HG03520 (cell line): ENCODE results near the gene TM9SF1.
"Not testable (repeated sequence)": the region's sequence is repeated elsewhere in the genome, so short reads cannot be mapped to it uniquely, and the experiment has no call there.

Experiments used
- ATAC-seq: cut with Tn5 transposase; IDR thresholded peaks from one replicate; pipeline ENCODE4 v1.9.1; 2021; ENCODE audit warnings: mild to moderate bottlenecking, moderate library complexity; ENCODE audit not compliant: unreplicated experiment

The TM9SF1 gene

DNA sequence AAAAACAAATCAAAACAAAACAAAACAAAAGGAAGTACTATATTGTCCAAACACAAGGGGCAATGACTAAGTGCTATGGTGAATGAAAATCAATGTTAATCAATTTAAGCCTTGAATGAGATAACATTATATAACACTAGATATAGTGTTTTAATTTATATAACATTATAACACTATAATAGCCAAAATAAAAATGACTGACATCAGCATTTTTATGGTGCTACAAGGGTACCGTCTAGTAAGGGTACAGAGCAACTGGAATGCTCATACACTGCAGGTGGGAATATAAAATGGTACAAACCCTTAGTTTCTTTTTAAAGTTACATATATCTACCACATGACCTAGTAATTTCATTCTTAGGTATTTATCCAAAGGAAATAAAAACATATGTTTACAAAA lies 31.2 kb upstream of the TM9SF1 start:
- ATAC-seq = no peak

DNA sequence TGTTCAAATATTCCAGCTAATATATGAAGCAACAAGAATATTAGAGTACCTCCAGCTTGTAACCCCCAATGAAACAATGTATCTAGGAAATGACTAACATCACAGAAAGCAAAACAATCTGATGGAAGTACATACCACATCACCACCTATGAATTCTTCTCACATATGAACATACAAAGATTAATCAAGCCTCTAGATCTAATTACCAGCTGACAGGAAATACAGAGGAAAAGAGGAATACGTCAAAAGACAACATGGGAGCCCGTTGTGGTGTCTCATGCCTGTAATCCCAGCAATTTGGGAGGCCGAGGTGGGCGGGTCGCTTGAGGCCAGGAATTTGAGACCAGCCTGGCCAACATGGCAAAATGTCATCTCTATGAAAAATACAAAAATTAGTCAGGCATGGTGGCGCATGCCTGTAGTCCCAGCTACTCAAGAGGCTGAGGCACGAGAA lies 29.4 kb upstream of the TM9SF1 start:
- no peak for ATAC-seq

DNA sequence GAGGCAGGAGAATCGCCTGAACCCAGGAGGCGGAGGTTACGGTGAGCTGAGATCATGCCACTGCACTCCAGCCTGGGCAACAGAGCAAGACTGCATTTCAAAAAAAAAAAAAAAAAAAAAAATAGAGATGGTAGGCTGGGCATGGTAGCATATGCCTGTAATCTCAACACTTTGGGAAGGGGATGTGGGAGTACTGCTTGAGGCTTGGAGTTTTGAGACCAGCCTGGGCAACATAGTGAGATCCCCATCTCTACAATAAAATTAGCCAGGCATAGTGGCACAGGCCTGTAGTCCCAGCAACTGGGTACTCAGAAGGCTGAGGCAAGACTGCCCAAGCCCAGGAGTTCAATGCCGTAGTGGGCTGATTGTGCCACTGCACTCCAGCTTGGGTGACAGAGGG lies 27.7 kb upstream of the TM9SF1 start:
- ATAC-seq = not testable (repeated sequence)

DNA sequence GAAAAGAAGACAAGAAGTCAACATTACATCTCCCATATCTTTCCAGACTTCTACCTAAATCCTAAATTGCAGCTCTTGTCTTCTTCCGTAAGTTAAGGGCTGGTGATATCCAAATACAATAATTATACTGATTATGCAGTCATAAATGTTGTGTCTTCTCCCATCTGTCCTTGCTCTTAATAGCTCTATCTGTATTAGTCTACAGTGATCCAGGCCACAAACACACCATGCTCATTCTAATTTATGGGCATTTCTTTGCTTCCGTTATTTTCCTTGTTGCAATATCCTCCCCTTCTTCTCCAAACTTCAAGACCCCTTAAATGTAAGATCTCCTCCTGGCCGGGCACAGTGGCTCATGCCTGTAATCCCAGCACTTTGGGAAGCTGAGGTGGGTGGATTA lies 24.3 kb upstream of the TM9SF1 start:
- no peak for ATAC-seq

DNA sequence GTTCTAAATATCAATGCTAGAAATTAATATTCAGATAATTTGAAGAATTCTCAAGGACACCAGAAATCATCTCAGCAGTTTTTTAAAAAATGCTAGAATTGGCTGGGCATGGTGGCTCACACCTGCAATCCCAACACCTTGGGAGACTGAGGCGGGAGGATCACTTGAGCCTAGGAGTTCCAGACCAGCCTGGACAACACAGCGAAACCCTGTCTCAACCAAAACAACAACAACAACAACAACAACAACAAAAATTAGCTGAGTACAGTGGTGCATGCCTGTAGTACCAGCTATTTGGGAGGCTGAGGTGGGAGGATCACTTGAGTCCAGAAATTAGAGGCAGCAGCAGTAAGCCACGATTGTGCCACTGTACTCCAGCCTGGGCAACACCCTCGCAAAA lies 23.8 kb upstream of the TM9SF1 start:
- ATAC-seq = no peak

DNA sequence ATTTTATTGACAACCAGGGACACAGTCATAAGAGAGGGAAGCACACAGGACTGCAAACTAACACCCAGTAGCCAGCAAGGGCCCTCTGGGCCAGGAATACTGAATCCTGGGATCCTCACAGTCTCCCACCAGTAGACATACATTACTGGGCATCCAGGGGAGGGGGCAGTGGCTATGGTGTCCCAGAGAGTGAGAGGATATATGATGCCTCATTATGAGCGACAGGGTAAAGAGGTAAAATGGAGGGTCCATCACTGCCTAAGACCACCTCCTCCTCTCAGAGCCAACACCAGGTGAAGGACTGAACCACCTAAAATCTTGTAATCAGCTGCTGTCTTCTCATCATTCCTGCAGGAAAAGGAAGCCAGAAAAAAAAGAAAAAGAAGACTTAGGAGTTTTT lies 21.6 kb upstream of the TM9SF1 start:
- not testable (repeated sequence) for ATAC-seq

DNA sequence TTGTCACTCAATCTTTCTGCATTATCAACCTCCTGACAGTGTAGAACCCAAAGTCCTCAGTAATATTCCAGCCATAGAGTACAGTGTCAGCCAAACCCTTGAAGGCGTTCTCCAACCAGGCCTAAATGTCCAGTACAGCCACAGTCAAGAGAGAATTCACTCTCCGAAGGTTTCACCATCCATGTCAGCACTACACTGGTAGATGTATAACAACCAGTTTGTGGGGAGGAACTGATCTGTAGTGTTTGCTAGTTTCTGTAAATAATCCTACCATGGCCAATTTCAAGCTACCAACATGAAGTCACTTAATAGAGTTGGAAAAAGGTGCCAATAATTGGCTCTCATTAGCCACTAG lies 21.1 kb upstream of the TM9SF1 start:
- ATAC-seq = no peak

DNA sequence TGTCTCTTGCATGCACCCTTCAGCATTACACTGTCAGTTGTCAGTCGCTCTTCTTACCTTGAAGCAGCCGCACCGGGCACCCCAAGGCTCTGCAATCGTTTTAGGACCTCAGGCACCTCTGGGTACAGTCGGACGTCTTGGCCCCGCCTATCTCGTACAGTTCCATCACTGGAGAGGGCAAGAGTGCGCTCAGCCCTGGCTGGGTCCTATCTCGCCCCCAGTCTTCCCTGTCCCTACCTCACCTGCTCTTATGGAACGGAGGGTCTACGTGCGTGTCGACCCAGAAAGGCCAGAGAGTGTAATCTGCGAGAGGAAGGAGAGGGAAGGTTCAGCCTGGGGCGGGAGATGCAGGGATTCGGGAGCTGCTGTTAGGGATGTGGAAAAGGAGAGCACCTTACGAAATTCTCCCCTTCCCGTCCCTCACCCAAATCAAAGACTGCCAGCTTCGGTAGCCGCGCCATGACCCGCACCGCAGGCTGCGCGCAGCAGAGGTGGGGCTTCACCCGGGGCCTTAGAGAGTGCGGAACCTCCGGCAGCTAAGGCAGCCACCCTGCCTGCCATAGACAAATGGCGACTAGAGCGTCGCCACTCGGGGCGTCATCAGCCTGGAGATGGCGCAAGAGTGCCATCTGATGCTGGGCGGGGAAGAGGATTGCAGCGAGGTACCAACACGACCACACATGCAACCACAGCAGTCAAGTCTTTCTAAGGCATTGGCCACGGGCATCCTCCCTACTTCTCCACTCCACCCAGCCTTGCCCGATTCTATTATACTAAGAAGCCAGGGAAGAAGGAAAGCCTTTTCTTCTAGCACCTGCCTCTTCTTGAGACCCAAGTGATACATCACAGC lies 20.5 kb upstream of the TM9SF1 start, which contains the start of gene MDP1:
Gene MDP1 (minus strand): TSS at position 572 of the 850 bp plus-strand sequence. CDS start 111 bp downstream, at position 461.
- ATAC-seq = peak; percentile 52

DNA sequence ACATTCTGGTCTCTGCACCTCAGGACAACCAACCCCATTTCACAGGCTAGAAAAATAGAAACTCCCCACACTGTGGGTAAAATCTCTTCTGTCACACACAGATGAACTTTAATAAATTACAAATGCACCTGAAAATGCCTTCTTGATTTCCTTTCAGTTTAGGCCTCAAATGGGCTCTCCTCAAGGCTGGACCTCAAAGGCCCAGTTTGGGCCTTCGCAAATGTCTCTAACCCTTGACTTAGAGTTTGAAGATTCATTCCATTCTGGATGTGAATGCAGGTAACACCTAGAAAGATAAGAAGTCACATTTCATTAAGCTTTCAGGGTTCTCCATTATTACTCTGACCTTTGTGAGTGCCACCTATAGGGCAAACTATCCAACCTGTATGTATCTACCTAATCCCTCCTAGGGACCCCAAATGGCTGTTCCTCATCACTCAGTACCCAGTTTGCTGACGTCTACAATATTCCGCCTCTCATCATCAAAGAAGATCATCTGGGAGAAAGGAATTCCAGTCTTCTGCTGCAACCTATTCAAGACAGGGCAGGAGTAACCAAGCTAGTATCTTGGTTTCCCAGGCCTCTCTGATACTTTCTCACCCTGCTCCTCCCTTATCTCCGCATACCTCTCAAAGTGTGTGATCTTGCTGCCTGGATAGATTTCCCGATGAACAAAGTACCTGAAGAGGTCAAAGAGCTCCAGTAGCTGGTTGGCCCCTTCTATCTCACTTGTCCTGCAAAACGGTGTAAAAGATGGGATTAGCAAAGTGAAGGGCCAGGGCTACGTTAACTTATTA lies 18.8 kb upstream of the TM9SF1 start:
- ATAC-seq = no peak

DNA sequence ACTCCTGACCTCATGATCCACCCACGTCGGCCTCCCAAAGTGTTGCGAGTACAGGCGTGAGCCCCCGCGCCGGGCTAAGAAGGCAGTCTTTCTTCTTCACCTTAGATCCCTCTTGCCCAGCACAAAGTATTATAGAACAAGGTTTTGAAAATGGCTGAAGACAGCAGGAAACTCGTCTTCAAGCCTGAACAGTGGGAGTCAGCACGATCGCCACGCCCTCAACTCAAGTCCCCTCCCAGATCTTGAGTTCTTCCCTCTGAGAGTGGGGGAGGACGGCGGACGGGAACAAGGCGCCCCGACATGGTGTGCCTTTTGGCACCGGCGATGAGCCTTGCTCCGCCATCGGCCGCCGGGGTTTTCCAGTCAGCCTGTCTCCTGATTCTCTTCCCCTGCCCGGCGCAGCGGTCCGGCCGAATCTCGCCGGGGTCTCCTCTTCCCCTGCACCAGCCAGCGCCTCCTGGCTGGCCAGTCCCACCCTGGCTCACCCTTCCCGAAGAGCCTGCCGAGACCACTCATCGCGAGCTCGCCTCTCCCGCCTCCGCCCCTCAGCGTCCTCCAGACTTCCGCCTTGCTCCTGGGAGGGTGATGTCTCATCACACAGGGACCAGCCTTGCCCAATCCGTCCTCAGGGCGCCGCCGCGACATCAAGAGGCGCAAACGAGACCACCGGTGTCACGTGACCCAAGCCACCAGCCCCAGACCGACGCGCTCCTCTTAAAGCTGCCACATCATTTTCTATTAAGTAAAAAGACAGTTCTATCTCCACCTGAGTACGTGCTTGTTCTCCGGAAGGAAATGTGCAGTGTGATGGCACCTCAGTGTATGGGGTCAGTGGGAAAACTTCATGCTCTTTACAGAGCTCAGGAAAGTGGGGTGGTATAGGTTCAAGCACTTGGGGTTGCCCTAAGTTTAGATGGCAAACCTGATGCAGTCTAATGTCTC lies 18.0 kb upstream of the TM9SF1 start, which contains the start of gene CHMP4A:
Gene CHMP4A (minus strand): TSS at position 565 of the 942 bp plus-strand sequence. CDS start 49 bp downstream, at position 516.
- peak; percentile 76 for ATAC-seq

DNA sequence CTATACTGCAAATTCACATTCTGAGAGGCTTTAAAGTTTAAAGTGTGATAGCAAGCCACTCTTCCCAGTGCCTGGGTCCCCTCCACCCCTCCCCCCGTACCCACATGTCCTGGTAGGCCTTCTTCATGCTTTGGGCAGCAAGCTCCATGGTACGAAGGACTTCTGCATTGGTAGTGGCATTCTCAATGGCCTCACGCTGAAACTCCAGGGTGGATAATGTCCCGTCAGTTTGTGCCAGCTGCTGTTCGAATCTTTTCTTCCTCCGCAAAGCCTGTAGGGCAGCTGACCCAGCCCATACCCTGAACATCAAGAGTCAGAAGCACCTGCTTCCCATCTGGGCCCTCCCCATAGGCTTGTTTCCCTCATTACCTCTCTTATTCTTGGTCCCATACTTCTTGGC lies 16.1 kb upstream of the TM9SF1 start:
- ATAC-seq = no peak

DNA sequence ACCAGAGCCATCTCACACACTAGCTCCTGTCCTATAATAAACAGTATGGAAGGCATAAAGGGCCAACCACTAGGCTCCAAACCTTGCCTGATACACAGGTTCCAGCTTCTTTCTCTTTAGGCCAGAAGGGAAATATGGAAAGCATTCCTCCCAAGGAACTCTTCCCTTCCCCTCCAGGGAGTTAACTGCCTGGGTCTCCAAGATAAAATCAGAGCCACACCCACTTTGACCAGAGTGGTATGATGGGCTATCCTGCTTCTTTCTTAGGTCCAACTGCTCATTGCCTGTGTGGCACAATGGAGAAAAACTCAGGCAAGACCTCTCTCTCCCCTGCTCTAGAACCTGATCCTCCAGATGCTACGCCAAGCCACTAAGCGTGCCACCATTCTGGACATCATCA lies 12.4 kb upstream of the TM9SF1 start:
- no peak for ATAC-seq

DNA sequence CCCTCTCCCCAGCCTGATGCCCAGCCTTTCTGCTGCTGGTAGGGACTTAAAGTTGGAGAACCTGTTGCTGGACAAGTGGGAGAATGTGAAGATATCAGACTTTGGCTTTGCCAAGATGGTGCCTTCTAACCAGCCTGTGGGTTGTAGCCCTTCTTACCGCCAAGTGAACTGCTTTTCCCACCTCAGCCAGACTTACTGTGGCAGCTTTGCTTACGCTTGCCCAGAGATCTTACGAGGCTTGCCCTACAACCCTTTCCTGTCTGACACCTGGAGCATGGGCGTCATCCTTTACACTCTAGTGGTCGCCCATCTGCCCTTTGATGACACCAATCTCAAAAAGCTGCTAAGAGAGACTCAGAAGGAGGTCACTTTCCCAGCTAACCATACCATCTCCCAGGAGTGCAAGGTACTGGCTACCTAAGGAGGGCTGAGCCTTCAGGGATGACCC lies 11.9 kb upstream of the TM9SF1 start:
- ATAC-seq = no peak

DNA sequence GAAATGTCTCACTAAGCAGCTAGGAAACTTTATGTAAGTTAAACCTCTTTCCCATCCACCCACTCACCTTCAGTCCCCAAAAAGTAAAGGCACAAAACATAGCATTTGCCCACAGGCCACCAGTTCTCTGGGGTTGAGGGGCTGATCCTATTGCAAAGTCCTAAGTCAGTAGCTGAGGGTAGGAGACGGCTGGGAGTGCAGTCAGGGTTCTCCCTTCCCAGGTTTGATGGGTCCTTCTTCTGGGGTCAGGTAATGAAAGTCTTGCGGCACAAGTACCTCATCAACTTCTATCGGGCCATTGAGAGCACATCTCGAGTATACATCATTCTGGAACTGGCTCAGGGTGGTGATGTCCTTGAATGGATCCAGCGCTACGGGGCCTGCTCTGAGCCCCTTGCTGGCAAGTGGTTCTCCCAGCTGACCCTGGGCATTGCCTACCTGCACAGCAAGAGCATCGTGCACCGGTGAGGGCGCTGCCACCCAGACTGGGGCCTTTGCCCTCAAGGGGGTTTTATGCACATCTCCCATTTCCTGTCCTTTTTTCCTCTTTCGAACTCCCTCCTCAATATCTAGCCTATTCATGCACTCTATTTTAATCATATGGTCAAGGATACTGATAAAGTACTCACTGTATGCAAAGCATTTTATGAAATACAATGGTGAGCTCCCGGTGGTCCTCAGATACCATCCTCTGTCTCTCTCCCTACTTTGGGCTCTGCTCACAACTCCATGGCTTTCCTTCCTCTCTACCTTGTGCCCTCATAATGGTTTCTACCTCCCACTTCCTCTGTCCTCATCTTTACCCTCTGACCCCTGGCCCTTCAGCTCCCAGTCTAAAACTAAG lies 11.2 kb upstream of the TM9SF1 start:
- no peak for ATAC-seq

DNA sequence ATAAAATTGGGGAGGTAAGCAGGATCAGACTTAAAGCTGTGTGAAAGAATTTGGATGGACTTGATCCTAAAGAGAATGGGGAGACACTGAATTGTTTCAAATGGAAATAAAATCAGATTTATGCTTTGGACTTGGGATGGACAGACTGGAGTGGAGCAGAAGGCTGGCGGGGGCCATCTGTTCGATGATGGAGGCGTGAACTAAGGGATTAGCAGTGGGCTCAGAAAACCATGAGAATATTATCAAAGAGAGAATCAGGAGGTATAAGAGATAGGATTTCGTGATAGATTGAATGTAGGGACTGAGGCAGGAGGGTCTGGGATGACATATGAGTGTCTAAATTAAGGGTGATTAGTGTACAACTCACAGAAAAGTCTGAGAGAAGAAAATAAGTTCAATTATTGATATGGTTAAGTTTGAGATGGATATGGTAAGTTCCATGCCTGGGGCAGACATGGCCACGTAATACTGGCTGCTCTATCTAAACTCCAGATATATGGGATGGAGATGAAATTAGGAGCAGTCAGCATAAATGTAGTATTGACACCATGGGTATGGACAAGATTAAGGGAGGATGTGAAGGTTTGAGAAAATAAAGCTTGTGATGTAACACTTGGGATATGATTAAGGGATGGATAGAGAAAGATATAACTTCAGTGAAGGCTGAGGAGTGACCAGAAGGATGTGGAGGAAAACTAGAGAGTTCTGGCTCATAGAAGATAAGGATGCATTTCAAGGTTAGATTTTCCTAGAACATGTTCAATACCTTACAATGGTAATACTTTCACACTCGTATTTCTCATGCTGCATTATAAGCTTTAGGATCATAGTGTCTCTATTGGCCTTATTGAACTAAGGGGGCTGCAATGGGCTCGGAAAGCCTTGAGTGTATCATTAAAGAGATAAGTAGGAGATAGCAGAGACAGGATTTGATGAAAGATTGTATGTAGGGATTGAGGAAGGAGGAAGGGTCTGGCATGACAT lies 9.2 kb upstream of the TM9SF1 start:
- no peak for ATAC-seq

DNA sequence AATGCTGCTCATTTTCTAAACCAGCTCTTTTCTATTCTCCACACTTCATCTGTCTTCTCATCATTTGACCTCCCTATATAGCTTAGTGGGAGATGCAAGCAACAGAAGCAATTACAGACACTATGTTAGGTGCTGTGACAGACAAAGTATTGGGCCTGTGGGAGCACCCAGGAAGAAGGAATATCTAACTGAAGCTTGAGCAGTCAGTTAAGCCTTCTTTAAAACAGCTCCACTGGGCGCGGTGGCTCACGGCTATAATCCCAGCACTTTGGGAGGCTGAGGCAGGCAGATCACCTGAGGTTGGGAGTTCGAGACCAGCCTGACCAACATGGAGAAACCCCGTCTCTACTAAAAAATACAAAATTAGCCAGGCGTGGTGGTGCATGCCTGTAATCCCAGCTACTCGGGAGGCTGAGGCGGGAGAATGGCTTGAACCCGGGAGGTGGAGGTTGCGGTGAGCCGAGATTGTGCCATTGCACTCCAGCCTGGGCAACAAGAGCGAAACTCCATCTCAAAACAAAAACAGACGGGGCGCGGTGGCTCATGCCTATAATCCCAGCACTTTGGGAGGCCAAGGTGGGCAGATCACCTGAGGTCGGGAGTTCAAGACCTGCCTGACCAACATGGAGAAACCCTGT lies 8.1 kb upstream of the TM9SF1 start:
- ATAC-seq = not testable (repeated sequence)

DNA sequence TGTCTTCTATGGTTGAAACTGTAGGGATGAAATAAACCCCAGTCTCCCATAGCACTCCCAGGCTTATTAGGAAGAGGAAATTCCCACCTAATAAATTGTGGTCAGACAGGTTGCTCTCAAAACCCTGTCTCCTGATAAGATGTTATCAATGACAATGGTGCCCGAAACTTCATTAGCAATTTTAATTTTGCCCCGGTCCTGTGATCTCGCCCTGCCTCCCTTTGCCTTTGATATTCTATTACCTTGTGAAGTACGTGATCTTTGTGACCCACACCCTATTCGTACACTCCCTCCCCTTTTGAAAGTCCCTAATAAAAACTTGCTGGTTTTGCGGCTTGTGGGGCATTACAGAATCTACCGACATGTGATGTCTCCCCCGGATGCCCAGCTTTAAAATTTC lies 7.3 kb upstream of the TM9SF1 start:
- ATAC-seq = not testable (repeated sequence)
